SK-N-SH (cell line): Measurements from ENCODE around the gene ZNF662.

Experiments used
- ELF1 ChIP-seq: IDR thresholded peaks from 2 replicates; pipeline ENCODE4 v1.4.0; 2012
- GABPA ChIP-seq: IDR thresholded peaks from 2 replicates; pipeline ENCODE4 v1.4.0; 2012; ENCODE audit warnings: low read depth, mild to moderate bottlenecking
- GATA2 ChIP-seq: sonication (generic); formaldehyde crosslinking; IDR thresholded peaks from 2 replicates; pipeline ENCODE4 v1.5.0; 2020; ENCODE audit warnings: mild to moderate bottlenecking, missing genetic modification reagents
- RFX5 ChIP-seq: IDR thresholded peaks from 2 replicates; pipeline ENCODE4 v1.6.1; 2012; ENCODE audit warnings: mild to moderate bottlenecking, improper control_type of control experiment, low read length
- TF ChIP-seq, protein P1 (sequence below): fragments of 200-600 bp; sonication (generic); IDR thresholded peaks from 2 replicates; pipeline ENCODE4 v1.6.1; 2017; ENCODE audit warnings: antibody characterized with exemption, mild to moderate bottlenecking, moderate library complexity
- TF ChIP-seq, protein P2 (sequence below): fragments of 150-350 bp; IDR thresholded peaks from 2 replicates; pipeline ENCODE4 v1.6.1; 2016; ENCODE audit warnings: mild to moderate bottlenecking, low read depth, low read length

DNA sequence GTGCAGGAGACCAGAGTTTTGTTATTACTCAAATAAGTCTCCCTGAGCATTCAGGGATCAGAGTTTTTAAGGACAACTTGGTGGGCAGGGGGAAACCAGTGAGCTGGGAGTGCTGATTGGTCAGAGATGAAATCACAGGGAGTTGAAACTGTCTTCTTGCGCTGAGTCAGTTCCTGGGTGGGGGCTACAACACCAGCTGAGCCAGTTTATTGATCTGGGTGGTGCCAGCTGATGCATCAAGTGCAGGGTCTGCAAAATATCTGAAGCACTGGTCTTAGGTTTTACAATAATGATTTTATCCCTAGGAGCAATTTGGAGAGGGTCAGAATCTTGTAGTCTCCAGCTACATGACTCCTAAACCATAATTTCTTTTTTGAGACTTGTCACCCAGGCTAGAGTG lies 13.8 kb upstream of the ZNF662 start:
- TF ChIP-seq, protein P1, sequence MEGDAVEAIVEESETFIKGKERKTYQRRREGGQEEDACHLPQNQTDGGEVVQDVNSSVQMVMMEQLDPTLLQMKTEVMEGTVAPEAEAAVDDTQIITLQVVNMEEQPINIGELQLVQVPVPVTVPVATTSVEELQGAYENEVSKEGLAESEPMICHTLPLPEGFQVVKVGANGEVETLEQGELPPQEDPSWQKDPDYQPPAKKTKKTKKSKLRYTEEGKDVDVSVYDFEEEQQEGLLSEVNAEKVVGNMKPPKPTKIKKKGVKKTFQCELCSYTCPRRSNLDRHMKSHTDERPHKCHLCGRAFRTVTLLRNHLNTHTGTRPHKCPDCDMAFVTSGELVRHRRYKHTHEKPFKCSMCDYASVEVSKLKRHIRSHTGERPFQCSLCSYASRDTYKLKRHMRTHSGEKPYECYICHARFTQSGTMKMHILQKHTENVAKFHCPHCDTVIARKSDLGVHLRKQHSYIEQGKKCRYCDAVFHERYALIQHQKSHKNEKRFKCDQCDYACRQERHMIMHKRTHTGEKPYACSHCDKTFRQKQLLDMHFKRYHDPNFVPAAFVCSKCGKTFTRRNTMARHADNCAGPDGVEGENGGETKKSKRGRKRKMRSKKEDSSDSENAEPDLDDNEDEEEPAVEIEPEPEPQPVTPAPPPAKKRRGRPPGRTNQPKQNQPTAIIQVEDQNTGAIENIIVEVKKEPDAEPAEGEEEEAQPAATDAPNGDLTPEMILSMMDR: no peak
- no peak for TF ChIP-seq RFX5
- no peak for TF ChIP-seq ELF1
- TF ChIP-seq, protein P2, sequence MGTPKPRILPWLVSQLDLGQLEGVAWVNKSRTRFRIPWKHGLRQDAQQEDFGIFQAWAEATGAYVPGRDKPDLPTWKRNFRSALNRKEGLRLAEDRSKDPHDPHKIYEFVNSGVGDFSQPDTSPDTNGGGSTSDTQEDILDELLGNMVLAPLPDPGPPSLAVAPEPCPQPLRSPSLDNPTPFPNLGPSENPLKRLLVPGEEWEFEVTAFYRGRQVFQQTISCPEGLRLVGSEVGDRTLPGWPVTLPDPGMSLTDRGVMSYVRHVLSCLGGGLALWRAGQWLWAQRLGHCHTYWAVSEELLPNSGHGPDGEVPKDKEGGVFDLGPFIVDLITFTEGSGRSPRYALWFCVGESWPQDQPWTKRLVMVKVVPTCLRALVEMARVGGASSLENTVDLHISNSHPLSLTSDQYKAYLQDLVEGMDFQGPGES: no peak
- TF ChIP-seq GABPA: no peak
- no peak for TF ChIP-seq GATA2 (CRISPR knock-in tag)
